A549 (cell line): ENCODE results near the gene KRT6B. TPM values are rescaled to one million over a fixed set of nuclear protein-coding genes. Genes with fewer than 3 reads are reported as not detected.
"Not testable (repeated sequence)": the region's sequence is repeated elsewhere in the genome, so short reads cannot be mapped to it uniquely, and the experiment has no call there.

Source experiments
- ATAC-seq, 2 experiments: fragments of 200-7000 bp in 1 of 2; fragments of >200 bp in 1 of 2; cut with Nextera tagmentation in 1 of 2; cut with Tn5 transposase in 1 of 2; 3 replicates each; pipeline versions ENCODE4 v1.8.0 to v1.9.1; 2018 to 2020; ENCODE audit warnings: mild to moderate bottlenecking in 1 of 2, moderate library complexity in 1 of 2
- CTCF ChIA-PET: fragments of 300-600 bp; sonication (Branson Sonifier 250); formaldehyde crosslinking; extraction: SDS; loops from one replicate; lab custom pipeline; 2021; ENCODE audit warnings: antibody characterized with exemption, inconsistent platforms; lab: Yijun Ruan, JAX
- POLR2A ChIA-PET: fragments of 350-600 bp; formaldehyde crosslinking; extraction: SDS; loops from one replicate; lab custom pipeline; 2021; ENCODE audit warnings: antibody characterized with exemption, inconsistent platforms; lab: Yijun Ruan, JAX
- DNase-seq, 2 experiments: peaks; one replicate each; pipeline versions ENCODE4 v3.0.0 to v3.0.0-alpha.2; 2011 to 2016; ENCODE audit warnings: low read depth in 1 of 2, low spot score in 1 of 2
- FAIRE-seq: peaks from 2 replicates; lab custom pipeline; 2011; peaks lifted over from hg19 to GRCh38; lab: Jason Lieb, UNC
- H3K27ac ChIP-seq, 2 experiments: fragments of >200 bp; sonication (Bioruptor Twin); formaldehyde crosslinking; 3 replicates each; pipeline ENCODE4 v1.5.1; 2016 to 2017
- H3K4me1 ChIP-seq: fragments of >200 bp; sonication (Bioruptor Twin); formaldehyde crosslinking; 3 replicates; pipeline ENCODE4 v1.6.1; 2016
- H3K4me2 ChIP-seq: fragments of >200 bp; sonication (Bioruptor Twin); formaldehyde crosslinking; 3 replicates; pipeline ENCODE4 v1.6.1; 2016
- H3K4me3 ChIP-seq: fragments of >200 bp; sonication (Bioruptor Twin); formaldehyde crosslinking; 3 replicates; pipeline ENCODE4 v1.5.1; 2016
- H3K9me3 ChIP-seq: fragments of >200 bp; sonication (Bioruptor Twin); formaldehyde crosslinking; 3 replicates; pipeline ENCODE4 v1.6.1; 2016
- ATOH8 ChIP-seq: fragments of 250-450 bp; sonication (Bioruptor Pico); IDR thresholded peaks from 2 replicates; pipeline ENCODE4 v1.5.0; 2020; ENCODE audit warnings: low read depth, mild to moderate bottlenecking, moderate library complexity
- CBX2 ChIP-seq: fragments of 200-600 bp; sonication (generic); IDR thresholded peaks from 2 replicates; pipeline ENCODE4 v1.6.1; 2016; ENCODE audit warnings: low read depth, mild to moderate bottlenecking, borderline replicate concordance
- E2F6 ChIP-seq: IDR thresholded peaks from 2 replicates; pipeline ENCODE4 v1.6.1; 2012; ENCODE audit warnings: low read depth, borderline replicate concordance
- EHMT2 ChIP-seq: fragments of 200-600 bp; sonication (generic); IDR thresholded peaks from 2 replicates; pipeline ENCODE4 v1.6.1; 2016; ENCODE audit warnings: antibody characterized with exemption, low read depth, mild to moderate bottlenecking, moderate library complexity
- FOSB ChIP-seq: fragments of 250-450 bp; sonication (Bioruptor Pico); IDR thresholded peaks from 2 replicates; pipeline ENCODE4 v1.5.0; 2020; ENCODE audit warnings: mild to moderate bottlenecking, moderate library complexity
- FOSL2 ChIP-seq, 2 experiments: fragments of 450-650 bp in 1 of 2; fragments of >200 bp in 1 of 2; sonication (Bioruptor Twin) in 1 of 2; formaldehyde crosslinking; IDR thresholded peaks; 2 replicates each; pipeline versions ENCODE4 v1.5.0 to v1.6.1; 2016 to 2020; ENCODE audit warnings: mild to moderate bottlenecking in 1 of 2, moderate library complexity in 1 of 2
- FOXS1 ChIP-seq: fragments of 250-450 bp; sonication (Bioruptor Pico); IDR thresholded peaks from 2 replicates; pipeline ENCODE4 v1.5.0; 2020; ENCODE audit warnings: mild to moderate bottlenecking, moderate library complexity
- HOXB13 ChIP-seq: fragments of 250-450 bp; sonication (Bioruptor Pico); IDR thresholded peaks from 2 replicates; pipeline ENCODE4 v1.5.0; 2020; ENCODE audit warnings: low read depth, mild to moderate bottlenecking, moderate library complexity
- MAX ChIP-seq: IDR thresholded peaks from 2 replicates; pipeline ENCODE4 v1.6.1; 2012
- NPAS2 ChIP-seq: fragments of 250-450 bp; sonication (Bioruptor Pico); IDR thresholded peaks from 2 replicates; pipeline ENCODE4 v1.8.0; 2022; ENCODE audit warnings: mild to moderate bottlenecking, moderate library complexity, borderline replicate concordance
- POLR2A ChIP-seq: IDR thresholded peaks from 2 replicates; pipeline ENCODE4 v1.6.1; 2012; ENCODE audit warnings: mild to moderate bottlenecking, low read length
- POLR2AphosphoS2 ChIP-seq: conservative IDR thresholded peaks from 2 replicates; pipeline ENCODE4 v1.6.1; 2012; ENCODE audit warnings: low read length, improper control_type of control experiment, inconsistent platforms
- RAD21 ChIP-seq, 2 experiments: fragments of >200 bp in 1 of 2; sonication (Bioruptor Twin) in 1 of 2; formaldehyde crosslinking in 1 of 2; IDR thresholded peaks in 1 of 2; conservative IDR thresholded peaks in 1 of 2; 2 replicates in 1 of 2; 3 replicates in 1 of 2; pipeline ENCODE4 v1.6.1; 2012 to 2018; ENCODE audit warnings: inconsistent platforms in 1 of 2
- RFX5 ChIP-seq: fragments of 450-650 bp; IDR thresholded peaks from 2 replicates; pipeline ENCODE4 v1.7.1; 2014; ENCODE audit warnings: antibody characterized with exemption, mild to moderate bottlenecking, moderate library complexity
- SMC3 ChIP-seq: fragments of >200 bp; sonication (Bioruptor Twin); formaldehyde crosslinking; IDR thresholded peaks from 3 replicates; pipeline ENCODE4 v1.6.1; 2018; ENCODE audit warnings: inconsistent platforms
- SREBF2 ChIP-seq: fragments of 450-650 bp; IDR thresholded peaks from 2 replicates; pipeline ENCODE4 v1.6.1; 2014; ENCODE audit warnings: mild to moderate bottlenecking, moderate library complexity
- TFCP2L1 ChIP-seq: fragments of 250-450 bp; sonication (Bioruptor Pico); IDR thresholded peaks from 2 replicates; pipeline ENCODE4 v1.5.0; 2021; ENCODE audit warnings: mild to moderate bottlenecking
- TP53 ChIP-seq: fragments of 250-450 bp; sonication (Bioruptor Pico); IDR thresholded peaks from 2 replicates; pipeline ENCODE4 v1.5.0; 2021; ENCODE audit warnings: mild to moderate bottlenecking, moderate library complexity
- USF2 ChIP-seq: fragments of 450-650 bp; IDR thresholded peaks from 2 replicates; pipeline ENCODE4 v1.6.1; 2014; ENCODE audit warnings: antibody characterized with exemption
- ZC3H11A ChIP-seq: fragments of 450-650 bp; IDR thresholded peaks from 2 replicates; pipeline ENCODE4 v1.6.1; 2014; ENCODE audit warnings: antibody characterized with exemption, mild to moderate bottlenecking
- ZNF302 ChIP-seq: fragments of 250-450 bp; sonication (Bioruptor Pico); IDR thresholded peaks from 2 replicates; pipeline ENCODE4 v1.9.0; 2021; ENCODE audit warnings: inconsistent platforms, mild to moderate bottlenecking, moderate library complexity
- ZSCAN20 ChIP-seq: fragments of 250-450 bp; sonication (Bioruptor Pico); IDR thresholded peaks from 2 replicates; pipeline ENCODE4 v1.8.0; 2022; ENCODE audit warnings: mild to moderate bottlenecking, moderate library complexity
- WGBS: methylation state at CpG from one replicate; pipeline ENCODE4 v1.1.6; 2017; ENCODE audit errors: missing lambda C conversion rate; 5-methylcytosine and 5-hydroxymethylcytosine counted together
- polyA plus RNA-seq, 4 experiments: library from polyadenylated mRNA; depleted of rRNA in 3 of 4; stranded (reverse); fragments of >200 nt; fragmentation: RNase III in 1 of 4; extraction: RNeasy Plus Mini Kit Qiagen cat#74134 plus additional on column Dnase treatment in 1 of 4; gene quantifications; 2 replicates in 3 of 4; 3 replicates in 1 of 4; pipeline ENCODE4 v1.2.3, GENCODE V29; 2011 to 2017

KRT6B gene
- polyA plus RNA-seq, 2 of the 4 experiments (the other 2 are of a cell fraction) = not detected

- TF ChIP-seq POLR2A = no peak
- TF ChIP-seq HOXB13 (CRISPR knock-in tag) = no peak
- no peak for TF ChIP-seq USF2
- TF ChIP-seq ZSCAN20 = no peak
- TF ChIP-seq TFCP2L1 = no peak
- TF ChIP-seq ATOH8 (CRISPR knock-in tag) = no peak
- TF ChIP-seq RAD21 (conservative IDR thresholded peaks at IDR 0.05 in 1 of 2, IDR thresholded peaks at IDR 0.05 in 1 of 2) = no peak
- TF ChIP-seq FOXS1 (CRISPR knock-in tag) = no peak
- TF ChIP-seq SREBF2 = no peak
- TF ChIP-seq ZNF302 = no peak
- TF ChIP-seq E2F6 = no peak
- no peak for TF ChIP-seq POLR2AphosphoS2
- TF ChIP-seq FOSL2 (IDR thresholded peaks at IDR 0.05) = no peak
- no peak for TF ChIP-seq FOSL2 (CRISPR knock-in tag; IDR thresholded peaks at IDR 0.05)
- no peak for TF ChIP-seq FOSB (CRISPR knock-in tag)
- TF ChIP-seq NPAS2 (CRISPR knock-in tag) = no peak
- TF ChIP-seq CBX2 = no peak
- no peak for TF ChIP-seq TP53 (CRISPR knock-in tag)
- TF ChIP-seq ZC3H11A = no peak
- no peak for TF ChIP-seq MAX
- no peak for TF ChIP-seq RFX5
- no peak overlapping the region for H3K27ac ChIP-seq
- H3K4me3 ChIP-seq = no peak overlapping the region
- peaks cover 19% of the 10 kb centered on the region; the same call in 2 of the 3 replicates for H3K9me3 ChIP-seq
- CTCF ChIA-PET = interaction anchor here (1.1 to 1.6 kb wide), 2 partner anchors 19 to 116 kb away, joined by 3 to 4 read pairs; no protein-coding TSS in a partner anchor
- H3K4me2 ChIP-seq = no peak overlapping the region
- POLR2A ChIA-PET = interaction anchor here (0.7 kb wide), 1 partner anchor 213 kb away, joined by 3 read pairs; no protein-coding TSS in a partner anchor
- no peak for FAIRE-seq
- no peak for DNase-seq
- peaks cover 4% of the 10 kb centered on the region; the same call in 1 of the 3 replicates for H3K4me1 ChIP-seq
- ATAC-seq = no peak
Observed at GRCh38 chr12:52488736-52489135, 36.8 kb upstream of the KRT6B start.

- H3K9me3 ChIP-seq = peaks cover 19% of the 10 kb centered on the region; the same call in 2 of the 3 replicates
- H3K4me3 ChIP-seq, H3K27ac ChIP-seq, H3K4me2 ChIP-seq, ATAC-seq, H3K4me1 ChIP-seq, FAIRE-seq, DNase-seq: not testable (repeated sequence)
- ChIA-PET CTCF (interaction anchor here (0.8 to 1.6 kb wide), 2 partner anchors 13 to 20 kb away, joined by 3 to 4 read pairs; no protein-coding TSS in a partner anchor), POLR2A (interaction anchor here (0.7 kb wide), 1 partner anchor 212 kb away, joined by 3 read pairs; no protein-coding TSS in a partner anchor)
- WGBS = 61% methylated on average over 10 of the region's 15 CpGs
Observed at GRCh38 chr12:52487744-52488443, 35.9 kb upstream of the KRT6B start.

GRCh38 chr12:52487211-52487610 is 35.3 kb upstream of the KRT6B start:
- no peak for ATAC-seq
- 4% methylated on average over 1 of the region's 1 CpG for WGBS

More at GRCh38 chr12:52487211-52487610, 35.3 kb upstream of the KRT6B start:
- FAIRE-seq (no peak), DNase-seq (no peak)
- H3K9me3 ChIP-seq = peaks cover 19% of the 10 kb centered on the region; the same call in 2 of the 3 replicates
- no peak overlapping the region for H3K4me3 ChIP-seq
- CTCF ChIA-PET = interaction anchor here (0.8 to 1.6 kb wide), 2 partner anchors 12 to 20 kb away, joined by 3 to 4 read pairs; no protein-coding TSS in a partner anchor
- H3K4me2 ChIP-seq = no peak overlapping the region
- POLR2A ChIA-PET = no interaction called here
- no peaks in the 10 kb centered on the region for H3K4me1 ChIP-seq
- no peak overlapping the region for H3K27ac ChIP-seq
- no peak for TF ChIP-seq RFX5
- no peak for TF ChIP-seq SMC3
- no peak for TF ChIP-seq E2F6
- no peak for TF ChIP-seq ATOH8 (CRISPR knock-in tag)
- no peak for TF ChIP-seq EHMT2
- TF ChIP-seq CBX2 = no peak
- TF ChIP-seq, all 56 proteins: peak for 0
